HepG2 (cell line): Measurements from ENCODE around the gene FRAS1.

Source experiments
- ASH2L ChIP-seq: fragments of 300-600, 200-600 bp; sonication (generic); IDR thresholded peaks from 2 replicates; pipeline ENCODE4 v1.7.0; 2017; ENCODE audit warnings: low read depth, mild to moderate bottlenecking, moderate library complexity, mixed read lengths, low read length; ENCODE audit not compliant: insufficient read length
- CTCF ChIP-seq: sonication (generic); formaldehyde crosslinking; IDR thresholded peaks from 2 replicates; pipeline ENCODE4 v1.5.0; 2020; ENCODE audit warnings: mild to moderate bottlenecking, missing genetic modification reagents, moderate library complexity
- EP300 ChIP-seq, 3 experiments: sonication (generic) in 1 of 3; formaldehyde crosslinking in 1 of 3; IDR thresholded peaks; 2 replicates each; pipeline versions ENCODE4 v1.5.1 to v1.6.1; 2011 to 2020; ENCODE audit warnings: low read depth in 2 of 3, low read length in 2 of 3, borderline replicate concordance in 1 of 3, improper control_type of control experiment in 1 of 3, mild to moderate bottlenecking in 1 of 3, missing genetic modification reagents in 1 of 3, moderate library complexity in 1 of 3
- HDAC2 ChIP-seq: sonication (generic); formaldehyde crosslinking; IDR thresholded peaks from 2 replicates; pipeline ENCODE4 v1.4.0; 2020; ENCODE audit warnings: missing genetic modification reagents
- HNRNPLL ChIP-seq: fragments of 200-400 bp; formaldehyde crosslinking; IDR thresholded peaks from 2 replicates; pipeline ENCODE4 v1.6.1; 2017; ENCODE audit warnings: mild to moderate bottlenecking, low read depth, low read length; ENCODE audit not compliant: poor library complexity, severe bottlenecking
- NBN ChIP-seq: fragments of 450-650 bp; conservative IDR thresholded peaks from 2 replicates; pipeline ENCODE4 v1.6.1; 2017
- RAD21 ChIP-seq: fragments of 450-650 bp; formaldehyde crosslinking; IDR thresholded peaks from 2 replicates; pipeline ENCODE4 v1.5.0; 2020; ENCODE audit warnings: mild to moderate bottlenecking
- SP1 ChIP-seq, 2 experiments: fragments of 450-650 bp in 1 of 2; sonication (generic) in 1 of 2; formaldehyde crosslinking in 1 of 2; IDR thresholded peaks; 2 replicates each; pipeline versions ENCODE4 v1.4.0 to v1.6.1; 2016 to 2020; ENCODE audit warnings: missing genetic modification reagents in 1 of 2
- ZNF282 ChIP-seq: fragments of 450-650 bp; IDR thresholded peaks from 2 replicates; pipeline ENCODE4 v1.6.1; 2018; ENCODE audit not compliant: partially characterized antibody
- ZNF562 ChIP-seq: sonication (generic); formaldehyde crosslinking; IDR thresholded peaks from 2 replicates; pipeline ENCODE4 v1.8.0; 2022; ENCODE audit warnings: missing genetic modification reagents, borderline replicate concordance
- ZNF614 ChIP-seq: IDR thresholded peaks from 2 replicates; pipeline ENCODE4 v1.6.1; 2018; ENCODE audit warnings: missing biosample characterization, missing genetic modification reagents, inconsistent platforms, borderline replicate concordance
- ZNF766 ChIP-seq: sonication (generic); formaldehyde crosslinking; IDR thresholded peaks from 2 replicates; pipeline ENCODE4 v1.5.0; 2020; ENCODE audit warnings: missing genetic modification reagents, borderline replicate concordance

- no peak for TF ChIP-seq ZNF766 (CRISPR knock-in tag)
- no peak for TF ChIP-seq EP300 (IDR thresholded peaks at IDR 0.05; ENCODE audit: low read depth in 2 of 2, low read length in 2 of 2)
- TF ChIP-seq EP300 (CRISPR knock-in tag; IDR thresholded peaks at IDR 0.05; ENCODE audit: borderline replicate concordance): no peak
- TF ChIP-seq CTCF: no peak
- TF ChIP-seq ZNF562 (CRISPR knock-in tag): no peak
- no peak for TF ChIP-seq ZNF282
- TF ChIP-seq ASH2L: no peak
- no peak for TF ChIP-seq RAD21 (CRISPR knock-in tag)
- TF ChIP-seq NBN: no peak
- no peak for TF ChIP-seq HNRNPLL
- no peak for TF ChIP-seq ZNF614
- no peak for TF ChIP-seq HDAC2 (CRISPR knock-in tag)
- no peak for TF ChIP-seq SP1 (IDR thresholded peaks at IDR 0.05)
- no peak for TF ChIP-seq SP1 (CRISPR knock-in tag; IDR thresholded peaks at IDR 0.05)
Observed at GRCh38 chr4:78369679-78370078, 312.6 kb downstream of the FRAS1 start.
